22Rv1 (cell line): ENCODE data around the gene ADTRP.

ENCODE experiments used
- H3K27ac ChIP-seq: fragments of 450-650 bp; 2 replicates; pipeline ENCODE4 v1.5.1; 2017
- CTCF ChIP-seq: fragments of 450-650 bp; IDR thresholded peaks from 2 replicates; pipeline ENCODE4 v1.5.1; 2017; ENCODE audit warnings: mild to moderate bottlenecking
- ZFX ChIP-seq: fragments of 450-650 bp; IDR thresholded peaks from 2 replicates; pipeline ENCODE4 v1.6.1; 2017; ENCODE audit warnings: antibody characterized with exemption, borderline replicate concordance

The ADTRP gene

GRCh38 chr6:11734861-11735613 lies 43.6 kb downstream of the ADTRP start:
- H3K27ac ChIP-seq, result peak overlapping the region; percentile 84
- TF ChIP-seq CTCF, result no peak
- TF ChIP-seq ZFX, result no peak

- TF ChIP-seq CTCF (no peak), ZFX (no peak)
- H3K27ac ChIP-seq, result no peak overlapping the region
These were observed 46.5 kb downstream of the ADTRP start for GRCh38 chr6:11732036-11732631.

- TF ChIP-seq ZFX, result no peak
- TF ChIP-seq CTCF, result no peak
- H3K27ac ChIP-seq, result no peak overlapping the region
These were observed 47.2 kb downstream of the ADTRP start for GRCh38 chr6:11731423-11731822.

GRCh38 chr6:11730641-11731040 lies 48.0 kb downstream of the ADTRP start:
- H3K27ac ChIP-seq, result no peak overlapping the region
- TF ChIP-seq ZFX, result no peak
- no peak for TF ChIP-seq CTCF

GRCh38 chr6:11729076-11729475 lies 49.5 kb downstream of the ADTRP start:
- no peak for TF ChIP-seq CTCF
- no peak for TF ChIP-seq ZFX
- no peak overlapping the region for H3K27ac ChIP-seq

GRCh38 chr6:11727998-11728961 lies 50.3 kb downstream of the ADTRP start:
- H3K27ac ChIP-seq, result no peak overlapping the region
- TF ChIP-seq ZFX (no peak), CTCF (no peak)
